GM19463 (cell line): ENCODE results near the gene SYNE4.
"Not testable (repeated sequence)": the region's sequence is repeated elsewhere in the genome, so short reads cannot be mapped to it uniquely, and the experiment has no call there.

Experiments
- ATAC-seq: cut with Tn5 transposase; IDR thresholded peaks from one replicate; pipeline ENCODE4 v1.9.1; 2021; ENCODE audit warnings: mild to moderate bottlenecking, moderate library complexity; ENCODE audit not compliant: unreplicated experiment

The SYNE4 gene

GRCh38 chr19:35990771-35991730 is 17.6 kb downstream of the SYNE4 start:
- no peak for ATAC-seq

- ATAC-seq = no peak
Observed at GRCh38 chr19:35990156-35990555, 18.5 kb downstream of the SYNE4 start.

DNA sequence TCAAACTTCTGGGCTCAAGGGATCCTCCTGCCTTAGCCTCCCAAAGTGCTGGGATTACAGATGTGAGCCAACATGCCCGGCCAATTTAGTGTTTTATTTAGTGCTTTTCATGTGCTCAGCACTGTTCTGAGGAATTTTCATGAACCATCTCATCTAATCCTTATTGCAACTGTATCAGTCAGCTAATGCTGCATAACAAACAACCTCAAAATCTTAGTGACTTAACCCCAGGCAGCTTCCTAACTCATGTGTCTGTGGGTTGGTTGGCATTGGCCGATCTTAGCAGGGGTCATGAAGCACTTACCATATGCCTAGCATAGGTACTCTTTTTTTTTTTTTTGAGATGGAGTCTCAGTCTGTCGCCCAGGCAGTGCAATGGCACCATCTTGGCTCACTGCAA is 19.8 kb downstream of the SYNE4 start:
- no peak for ATAC-seq

GRCh38 chr19:35987571-35987896 is 21.1 kb downstream of the SYNE4 start:
- no peak for ATAC-seq

DNA sequence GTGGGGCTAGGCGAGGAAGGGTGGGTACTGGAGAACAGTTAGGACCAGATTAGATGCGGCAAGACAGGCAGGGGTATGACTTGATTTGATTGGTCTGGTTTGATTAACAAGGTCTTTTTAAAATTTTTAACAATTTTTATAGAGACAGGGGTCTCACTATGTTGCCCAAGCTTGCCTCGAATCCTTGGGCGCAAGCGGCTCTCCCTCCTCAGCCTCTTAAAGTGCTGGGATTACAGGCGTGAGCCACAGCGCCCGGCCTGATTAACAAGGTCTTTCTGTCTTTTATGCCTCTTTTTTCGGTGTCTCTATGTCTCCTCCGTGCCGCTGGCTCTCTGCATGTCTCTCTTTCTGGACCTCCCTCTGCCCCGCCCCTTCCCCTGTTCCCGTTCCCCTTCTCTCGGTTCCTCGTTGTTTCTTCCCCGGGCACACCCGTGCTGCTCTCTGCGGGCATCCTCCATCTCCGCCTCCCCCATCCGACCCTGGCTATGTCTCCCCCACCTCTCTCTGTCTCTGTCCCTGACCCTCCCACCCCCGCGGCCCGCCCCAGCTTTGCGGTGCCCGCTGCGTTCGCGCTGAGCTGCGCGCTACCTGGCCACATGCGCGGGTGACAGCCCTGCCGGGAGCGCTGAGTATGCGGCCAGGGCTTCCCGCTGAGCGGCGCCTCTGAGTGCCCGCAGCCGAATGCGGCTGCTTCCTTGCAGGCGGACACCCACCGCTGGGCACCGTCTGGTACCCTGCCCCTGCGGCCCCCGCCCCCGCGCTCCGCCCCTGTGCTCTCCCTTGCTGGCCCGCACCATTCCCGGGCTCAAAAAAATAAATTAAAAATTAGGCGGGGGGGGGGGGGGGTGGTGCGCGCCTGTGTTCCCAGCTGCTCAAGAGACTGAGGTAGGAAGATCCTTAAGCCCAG is 21.7 kb downstream of the SYNE4 start:
- no peak for ATAC-seq

DNA sequence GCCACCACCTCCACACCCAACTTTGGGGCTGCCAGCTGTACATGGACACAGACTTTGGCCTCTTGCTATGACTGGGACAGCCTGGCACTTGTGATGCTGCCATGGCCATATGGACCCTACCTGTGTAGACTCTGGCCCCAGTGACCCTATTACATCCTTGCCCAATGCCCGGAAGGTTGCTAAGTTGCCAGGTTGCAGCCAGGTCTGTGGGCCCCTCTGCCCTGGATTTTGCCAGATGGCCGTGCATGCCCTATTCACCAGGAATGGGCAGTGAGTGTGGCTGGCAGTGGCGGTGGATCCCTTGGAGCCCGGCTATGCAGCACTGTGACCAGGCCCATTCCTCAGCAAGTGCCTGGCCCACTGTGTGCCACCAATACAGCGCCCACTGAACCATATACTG is 22.5 kb downstream of the SYNE4 start:
- no peak for ATAC-seq

DNA sequence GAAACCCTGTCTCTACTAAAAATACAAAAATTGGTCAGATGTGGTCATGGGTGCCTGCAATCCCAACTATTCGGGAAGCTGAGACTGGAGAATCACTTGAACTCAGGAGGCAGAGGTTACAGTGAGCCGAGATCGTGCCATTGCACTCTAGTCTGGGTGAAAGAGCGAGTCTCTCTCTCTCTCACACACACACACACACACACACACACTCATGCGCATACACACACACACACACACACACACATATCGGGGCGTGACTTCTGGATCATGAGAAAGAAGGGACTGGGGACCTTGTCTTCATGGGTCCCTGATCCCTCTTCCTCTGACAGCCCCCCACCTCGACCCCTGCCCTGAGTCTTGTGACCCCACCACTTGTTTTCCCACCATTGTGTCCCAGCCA is 25.4 kb downstream of the SYNE4 start:
- no peak for ATAC-seq

DNA sequence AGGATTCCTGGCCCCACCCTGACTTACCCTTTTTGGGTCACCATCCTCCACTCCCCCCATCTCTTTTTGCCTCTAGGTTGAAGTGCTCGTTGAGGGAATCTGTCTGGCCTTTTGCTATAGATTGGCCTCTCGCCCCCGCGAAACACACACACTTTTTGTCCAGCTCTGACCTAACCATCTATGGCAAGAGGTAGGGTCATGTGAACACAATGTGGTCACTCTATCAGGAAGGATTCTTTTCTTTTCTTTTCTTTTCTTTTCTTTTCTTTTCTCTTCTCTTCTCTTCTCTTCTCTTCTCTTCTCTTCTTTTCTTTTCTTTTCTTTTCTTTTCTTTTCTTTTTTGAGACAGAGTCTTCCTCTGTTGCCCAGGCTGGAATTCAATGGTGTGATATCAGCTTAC is 27.6 kb downstream of the SYNE4 start:
- not testable (repeated sequence) for ATAC-seq

GRCh38 chr19:35978832-35979365 is 29.7 kb downstream of the SYNE4 start:
- no peak for ATAC-seq

GRCh38 chr19:35978271-35978670 is 30.3 kb downstream of the SYNE4 start:
- no peak for ATAC-seq

- ATAC-seq = no peak
Observed at GRCh38 chr19:35977446-35978222, 31.0 kb downstream of the SYNE4 start.

DNA sequence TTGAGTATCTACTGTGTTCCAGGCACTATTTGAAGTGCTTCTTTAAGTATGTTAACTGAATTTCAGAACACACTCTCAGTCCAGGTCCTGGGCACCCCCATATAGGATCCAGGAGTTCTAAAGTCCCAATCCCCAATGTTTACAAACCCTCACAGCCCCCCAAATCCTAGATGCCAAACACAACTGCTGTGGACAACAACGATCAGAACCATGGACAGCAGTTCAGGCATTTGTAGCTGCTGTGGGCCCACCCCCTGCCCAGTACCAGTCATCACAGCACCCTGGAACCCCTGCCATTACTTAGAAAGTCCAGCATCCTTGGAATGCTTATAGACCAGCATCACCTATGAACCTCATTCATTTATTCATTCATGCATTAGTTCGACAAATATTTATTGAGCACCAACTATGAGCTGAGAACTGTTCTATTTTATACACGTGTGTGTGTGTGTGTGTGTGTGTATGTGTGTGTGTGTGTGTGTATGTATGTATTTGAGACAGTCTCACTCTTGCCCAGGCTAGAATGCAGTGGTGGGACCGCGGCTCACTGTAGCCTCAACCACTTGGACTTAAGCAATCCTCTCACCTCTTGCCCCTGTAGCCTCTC is 32.9 kb downstream of the SYNE4 start:
- ATAC-seq = no peak

- no peak for ATAC-seq
Observed at GRCh38 chr19:35973487-35973886, 35.1 kb downstream of the SYNE4 start.

GRCh38 chr19:35966771-35967170 is 41.8 kb downstream of the SYNE4 start:
- no peak for ATAC-seq

- ATAC-seq = no peak
Observed at GRCh38 chr19:35963514-35963913, 45.1 kb downstream of the SYNE4 start.

- no peak for ATAC-seq
Observed at GRCh38 chr19:35960432-35960972, 48.1 kb downstream of the SYNE4 start.

GRCh38 chr19:35959968-35960320 is 48.7 kb downstream of the SYNE4 start:
- ATAC-seq = no peak

DNA sequence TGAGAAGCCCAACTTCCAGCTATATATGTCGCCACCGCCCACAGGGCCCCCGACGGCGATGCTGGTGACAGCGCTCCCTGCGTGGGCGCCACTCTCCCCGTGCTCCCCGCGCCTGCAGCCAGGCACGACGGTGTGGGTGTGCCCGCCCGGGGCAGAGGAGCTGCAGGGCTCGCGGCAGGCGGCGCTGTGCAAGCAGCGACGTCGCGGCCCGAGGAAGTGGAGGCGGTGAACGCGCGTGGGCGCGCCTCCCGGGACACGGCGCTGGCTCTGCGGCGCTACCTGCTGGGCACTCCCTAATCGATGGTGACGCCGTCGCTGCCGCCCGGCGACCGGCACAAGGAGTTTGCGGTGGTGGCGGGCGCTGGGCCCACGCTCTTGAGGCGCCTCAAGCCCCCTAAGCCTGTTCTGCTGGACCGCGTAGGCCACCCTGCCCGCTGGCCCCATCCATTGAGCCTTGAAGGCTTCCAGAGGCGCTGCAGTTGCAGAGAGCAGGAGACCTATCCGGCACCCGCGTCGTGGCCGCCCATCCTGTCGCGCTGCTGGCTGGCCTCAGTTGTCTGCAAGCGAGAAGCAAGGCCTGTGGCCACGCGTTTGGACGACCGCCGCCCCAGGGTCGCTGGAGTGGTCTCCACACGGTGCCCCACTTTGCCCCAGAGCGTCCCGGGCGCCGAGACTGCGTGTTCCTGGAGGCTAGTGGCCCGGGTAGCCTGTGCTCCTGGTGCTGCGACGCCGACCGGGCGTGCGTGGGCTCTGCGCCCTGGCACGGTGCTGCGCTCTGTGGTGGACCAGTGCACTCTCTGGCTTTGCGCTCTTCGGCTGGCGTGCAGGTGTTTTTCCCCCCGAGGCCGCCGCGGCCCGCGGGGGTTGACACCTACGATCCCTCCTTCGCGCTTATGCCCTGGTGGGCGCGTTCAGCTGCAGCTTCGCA is 49.3 kb downstream of the SYNE4 start:
- ATAC-seq = no peak

DNA sequence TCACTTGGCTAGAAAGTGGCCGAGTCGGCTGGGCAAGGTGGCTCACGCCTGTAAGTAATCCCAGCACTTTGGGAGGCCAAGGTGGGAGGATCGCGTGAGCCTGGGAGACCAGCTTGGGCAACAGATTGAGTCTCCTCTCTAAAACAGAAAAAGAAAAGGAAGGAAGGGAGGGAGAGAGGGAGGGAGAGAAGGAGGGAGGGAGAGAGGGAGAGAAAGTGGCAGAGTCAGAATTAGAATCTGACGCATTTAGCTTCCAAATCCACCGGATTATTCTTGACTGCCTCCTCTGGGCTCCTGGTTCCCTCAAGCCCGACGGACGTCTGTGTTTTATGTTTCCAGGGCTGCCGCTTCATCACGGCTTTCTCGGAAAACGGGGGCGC is 50.0 kb downstream of the SYNE4 start:
- no peak for ATAC-seq
